K562 (cell line): ENCODE data around the gene POU2AF3. TPM values are rescaled to one million over a fixed set of nuclear protein-coding genes. Genes with fewer than 3 reads are reported as not detected.

Source experiments
- ATAC-seq: fragments of 200-7000 bp; cut with Tn5 transposase; 3 replicates; pipeline ENCODE4 v1.9.1; 2020; ENCODE audit warnings: moderate library complexity
- BruUV-seq: library from RNA; stranded (reverse); fragments of 400-500 nt; replicated peaks from 2 replicates; lab custom pipeline; 2021; lab: Mats Ljungman, UMichigan
- CTCF ChIA-PET: fragments of 300-600 bp; formaldehyde crosslinking; extraction: SDS; loops from one replicate; lab custom pipeline; 2021; ENCODE audit warnings: low intra/inter-chr PET ratio; lab: Yijun Ruan, JAX
- POLR2A ChIA-PET: fragments of 300-600, 350-650 bp; sonication (Branson Sonifier 250); formaldehyde crosslinking; extraction: SDS; loops from one replicate; lab custom pipeline; 2021; ENCODE audit warnings: antibody characterized with exemption, inconsistent platforms; lab: Yijun Ruan, JAX
- DNase-seq, 4 experiments: peaks; one replicate each; pipeline versions ENCODE4 v3.0.0 to v3.0.0-alpha.2; 2011 to 2018; ENCODE audit warnings: low spot score in 3 of 4, mixed read lengths in 3 of 4; ENCODE audit errors: extremely low read depth in 1 of 4
- FAIRE-seq: peaks from 2 replicates; lab custom pipeline; 2011; peaks lifted over from hg19 to GRCh38; lab: Jason Lieb, UNC
- H2AFZ ChIP-seq: 2 replicates; pipeline ENCODE4 v1.6.0; 2011; ENCODE audit warnings: low read depth, low read length, control low read depth, inconsistent platforms
- H3K27ac ChIP-seq: fragments of 200-600 bp; 3 replicates; pipeline ENCODE4 v1.8.0; 2011; ENCODE audit warnings: low read depth, mild to moderate bottlenecking, control low read depth, inconsistent platforms, low read length, moderate library complexity, mixed read lengths; ENCODE audit errors: extremely low read depth
- H3K27me3 ChIP-seq, 2 experiments: fragments of 300-600 bp in 1 of 2; 2 replicates in 1 of 2; 3 replicates in 1 of 2; pipeline versions ENCODE4 v1.6.0 to v1.8.0; 2011; ENCODE audit warnings: inconsistent platforms in 2 of 2, low read length in 2 of 2, mild to moderate bottlenecking in 1 of 2, mixed read lengths in 1 of 2, moderate library complexity in 1 of 2; ENCODE audit not compliant: control insufficient read depth in 2 of 2, insufficient read depth in 2 of 2
- H3K36me3 ChIP-seq: fragments of 300-600 bp; 3 replicates; pipeline ENCODE4 v1.8.0; 2011; ENCODE audit warnings: mild to moderate bottlenecking, low read length, inconsistent platforms; ENCODE audit not compliant: control insufficient read depth, insufficient read depth
- H3K4me1 ChIP-seq, 2 experiments: fragments of 200-600 bp in 1 of 2; replicated peaks in 1 of 2; 2 replicates in 1 of 2; 3 replicates in 1 of 2; pipeline versions ENCODE4 v1.5.1 to v1.8.0; 2011; ENCODE audit warnings: inconsistent platforms in 2 of 2, low read length in 2 of 2, mild to moderate bottlenecking in 1 of 2, mixed read lengths in 1 of 2, moderate library complexity in 1 of 2; ENCODE audit not compliant: control insufficient read depth in 2 of 2, insufficient read depth in 2 of 2
- H3K4me2 ChIP-seq: 2 replicates; pipeline ENCODE4 v1.6.1; 2011; ENCODE audit warnings: low read length, control low read depth, inconsistent platforms, mixed read lengths; ENCODE audit not compliant: insufficient read depth
- H3K4me3 ChIP-seq: fragments of 200-600 bp; sonication (generic), shearing (Covaris generic); 2 replicates; pipeline ENCODE4 v1.5.1; 2016; ENCODE audit warnings: control low read depth, inconsistent platforms
- H3K79me2 ChIP-seq: fragments of 200-600 bp; 3 replicates; pipeline ENCODE4 v1.8.0; 2011; ENCODE audit warnings: low read length, inconsistent platforms; ENCODE audit not compliant: control insufficient read depth, insufficient read depth
- H3K9ac ChIP-seq, 2 experiments: 2 replicates each; pipeline versions ENCODE4 v1.6.0 to v1.6.1; 2011; ENCODE audit warnings: low read depth in 2 of 2, low read length in 2 of 2, control low read depth in 1 of 2, inconsistent platforms in 1 of 2, mild to moderate bottlenecking in 1 of 2, mixed read lengths in 1 of 2; ENCODE audit not compliant: insufficient read depth in 1 of 2
- H3K9me1 ChIP-seq: one replicate; pipeline ENCODE4 v1.6.0; 2011; ENCODE audit warnings: inconsistent platforms, mild to moderate bottlenecking, low read length, moderate library complexity; ENCODE audit not compliant: control insufficient read depth, insufficient read depth
- H3K9me3 ChIP-seq: replicated peaks from 2 replicates; pipeline ENCODE4 v1.5.1; 2011; ENCODE audit warnings: low read depth, low read length, inconsistent platforms; ENCODE audit not compliant: control insufficient read depth, insufficient read depth
- H4K20me1 ChIP-seq: replicated peaks from 2 replicates; pipeline ENCODE4 v1.6.1; 2011; ENCODE audit warnings: low read length, inconsistent platforms, mixed read lengths; ENCODE audit not compliant: control insufficient read depth, insufficient read depth
- RBM25 ChIP-seq: fragments of 200-400 bp; formaldehyde crosslinking; IDR thresholded peaks from 2 replicates; pipeline ENCODE4 v1.6.1; 2018; ENCODE audit warnings: low read length, low read depth, moderate library complexity; ENCODE audit not compliant: severe bottlenecking
- TFAM ChIP-seq: fragments of 250-450 bp; sonication (Bioruptor Pico); conservative IDR thresholded peaks from 2 replicates; pipeline ENCODE4 v1.5.0; 2021; ENCODE audit warnings: mild to moderate bottlenecking, moderate library complexity
- TOE1 ChIP-seq, 2 experiments: fragments of 450-650 bp in 1 of 2; sonication (generic) in 1 of 2; formaldehyde crosslinking in 1 of 2; IDR thresholded peaks; 2 replicates each; pipeline versions ENCODE4 v1.7.1 to v1.8.0; 2016 to 2022; ENCODE audit warnings: borderline replicate concordance in 2 of 2, mild to moderate bottlenecking in 2 of 2, antibody characterized with exemption in 1 of 2, inconsistent platforms in 1 of 2, low read depth in 1 of 2, missing genetic modification reagents in 1 of 2, moderate library complexity in 1 of 2
- WGBS: fragments of 100-300 bp; shearing (Covaris generic); methylation state at CpG from one replicate; pipeline ENCODE4 v1.1.6; 2016; ENCODE audit warnings: low coverage, mixed read lengths; ENCODE audit not compliant: insufficient coverage; ENCODE audit errors: missing lambda C conversion rate; 5-methylcytosine and 5-hydroxymethylcytosine counted together
- in situ Hi-C: fragments of 300-500 bp; cut with MboI; formaldehyde crosslinking; loops from 4 replicates; pipeline ENCODE4 v1.15.0; 2018; ENCODE audit warnings: inconsistent platforms, mixed read lengths
- intact Hi-C: fragments of 100-400 bp; cut with micrococcal nuclease; formaldehyde crosslinking; loops from 2 replicates; pipeline ENCODE4 v1.14.2; 2022
- polyA plus RNA-seq, 8 experiments: library from polyadenylated mRNA; depleted of rRNA in 4 of 8; stranded (reverse) in 5 of 8; unstranded in 3 of 8; fragments of >200 nt; fragmentation: Nextera tagmentation in 2 of 8; fragmentation: Illumina TruSeq in 1 of 8; extraction: Ambion mirVana in 2 of 8; extraction: Trizol in 1 of 8; gene quantifications; 2 replicates each; pipeline versions ENCODE4 v1.2.1 to v1.2.3, GENCODE V29; 2011 to 2014; ENCODE audit warnings: inconsistent platforms in 1 of 8, missing spikeins in 1 of 8
- total RNA-seq, 7 experiments: library from RNA; depleted of rRNA in 6 of 7; stranded (reverse); fragments of >200 nt in 6 of 7; fragmentation: Illumina TruSeq in 2 of 7; extraction: Trizol in 2 of 7; gene quantifications; 2 replicates each; pipeline versions ENCODE4 v1.2.1 to v1.2.3, GENCODE V29; 2011 to 2021; ENCODE audit warnings: low replicate concordance in 1 of 7

Gene POU2AF3
- total and polyA plus RNA-seq, 9 of the 15 experiments (the other 6 are each of a cell fraction or from before 2014, with no cell fraction given): not detected

DNA sequence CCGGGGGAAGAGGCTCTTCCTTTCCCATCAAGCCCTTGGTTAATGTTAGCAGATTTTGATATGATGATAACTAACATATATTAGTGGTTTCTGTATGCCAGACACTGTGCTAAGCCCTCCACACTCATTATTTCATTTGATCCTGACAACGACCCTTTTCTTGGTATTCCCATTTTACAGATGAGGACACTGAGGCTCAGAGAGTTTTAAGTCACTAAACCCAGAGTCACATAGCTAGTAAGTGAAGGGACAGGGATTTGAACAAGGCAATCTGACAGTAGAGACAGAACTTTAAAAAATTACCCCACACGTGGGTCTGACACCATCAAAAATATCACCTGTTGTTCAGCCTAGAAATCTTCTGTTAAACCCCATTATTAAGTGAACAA lies 58.3 kb downstream of the POU2AF3 start:
- Histone ChIP-seq H3K4me2 (no peak overlapping the region), H3K9ac (no peak overlapping the region), H3K9me3 (no peaks in the 10 kb centered on the region), H3K36me3 (no peaks in the 10 kb centered on the region), H3K79me2 (no peaks in the 10 kb centered on the region), H3K9me1 (no peaks in the 10 kb centered on the region)
- FAIRE-seq: no peak
- BruUV-seq: no TSS peak
- POLR2A ChIA-PET: no interaction called here
- intact Hi-C loops (no loop called here), in situ Hi-C loops (no loop called here)
- ATAC-seq: no peak
- WGBS: 0% methylated on average over 3 of the region's 3 CpGs
- CTCF ChIA-PET: no interaction called here
- TF ChIP-seq TFAM (CRISPR knock-in tag) (no peak), TOE1 (IDR thresholded peaks at IDR 0.05; ENCODE audit: borderline replicate concordance) (no peak), TOE1 (CRISPR knock-in tag; IDR thresholded peaks at IDR 0.05; ENCODE audit: borderline replicate concordance, low read depth) (no peak), RBM25 (peak; percentile 79)
- TF ChIP-seq, all 486 proteins: peak for 1
- Histone ChIP-seq H3K27ac (no peak overlapping the region), H3K4me1 (peaks cover 0 to 3% of the 10 kb centered on the region in 2 experiments; a peak in 1 of 5 replicates), H2AFZ (no peak overlapping the region), H4K20me1 (no peaks in the 10 kb centered on the region), H3K4me3 (no peak overlapping the region), H3K27me3 (peaks cover 0 to 5% of the 10 kb centered on the region in 2 experiments; a peak in 1 of 5 replicates)
- DNase-seq: no peak
